Psoas muscle (tissue), 8 donors: ENCODE data around the gene HOXD9. TPM values are rescaled to one million over a fixed set of nuclear protein-coding genes. Genes with fewer than 3 reads are reported as not detected.

Source experiments
- ATAC-seq, 4 donors: fragments of 200-7000 bp; cut with Tn5 transposase; one replicate each; pipeline ENCODE4 v1.9.1; 2020; ENCODE audit warnings: moderate library complexity in 3 of 4, mild to moderate bottlenecking in 2 of 4
- DNase-seq, 2 donors: peaks; one replicate each; pipeline ENCODE4 v3.0.0-alpha.2; 2020
- H3K27ac ChIP-seq: fragments of 200-600 bp; one replicate; pipeline ENCODE4 v1.8.0; 2022
- H3K27me3 ChIP-seq, 3 donors: fragments of 200-600 bp in 1 of 3; one replicate each; pipeline versions ENCODE4 v1.6.1 to v1.8.0; 2013 to 2022; ENCODE audit warnings: low read length in 2 of 3, mild to moderate bottlenecking in 2 of 3, moderate library complexity in 1 of 3; ENCODE audit not compliant: insufficient read depth in 3 of 3
- H3K36me3 ChIP-seq, 2 donors: fragments of 200-600 bp in 1 of 2; one replicate each; pipeline versions ENCODE4 v1.6.1 to v1.8.0; 2013 to 2022; ENCODE audit warnings: low read depth in 1 of 2, mild to moderate bottlenecking in 1 of 2, moderate library complexity in 1 of 2; ENCODE audit not compliant: insufficient read depth in 1 of 2
- H3K4me1 ChIP-seq: fragments of 200-600 bp; one replicate; pipeline ENCODE4 v1.8.0; 2022
- H3K4me3 ChIP-seq: fragments of 200-600 bp; one replicate; pipeline ENCODE4 v1.8.0; 2022; ENCODE audit warnings: mild to moderate bottlenecking
- H3K9me3 ChIP-seq: fragments of 200-600 bp; one replicate; pipeline ENCODE4 v1.8.0; 2022
- WGBS, 3 donors: extraction: QIAGEN DNeasy Blood & Tissue Kit; methylation state at CpG; one replicate each; pipeline versions ENCODE4 v1.1.6 to v1.1.7; 2013; 5-methylcytosine and 5-hydroxymethylcytosine counted together
- intact Hi-C, 2 donors: fragments of 100-400 bp; cut with DNase I; formaldehyde crosslinking; loops; one replicate each; pipeline versions ENCODE4 v1.11.0 to v1.14.2; 2022
- polyA plus RNA-seq, 3 donors: library from polyadenylated mRNA; stranded (reverse); fragments of 200-250 nt; gene quantifications; one replicate each; pipeline ENCODE4 v1.2.3, GENCODE V29; 2013
- total RNA-seq, 4 donors: library from RNA; stranded (reverse); fragmentation: NEBNext Ultra II Directional in 2 of 4; extraction: Animal tissue kit (Norgen Biotek cat#: 25700) in 2 of 4; gene quantifications; one replicate each; pipeline versions ENCODE4 v1.2.1 to v1.2.4, GENCODE V29; 2021 to 2023
- TF ChIP-seq, protein P1 (sequence below): fragments of 200-600 bp; IDR thresholded peaks from one replicate; pipeline ENCODE4 v1.8.0; 2022; ENCODE audit warnings: antibody characterized with exemption
- donor health status: healthy with polysubstance abuse.
- donor health status: DM: no; HTN: no; CAD: no; lungs with moderate emphysema.
- donor health status: Bipolar disorder and iron deficiency.
- donor health status: healthy.
- donor health status: DM: yes; HTN: yes; CAD: no.
- donor health status: DM: no; HTN: no; CAD: no.
- donor health status: DM: no; HTN: no; CAD: no.
- donor health status: DM: yes; HTN: yes; CAD: no.

HOXD9 gene
- total and polyA plus RNA-seq, 7 donors = 0.43 to 4.4 (median 1.7) TPM

DNA sequence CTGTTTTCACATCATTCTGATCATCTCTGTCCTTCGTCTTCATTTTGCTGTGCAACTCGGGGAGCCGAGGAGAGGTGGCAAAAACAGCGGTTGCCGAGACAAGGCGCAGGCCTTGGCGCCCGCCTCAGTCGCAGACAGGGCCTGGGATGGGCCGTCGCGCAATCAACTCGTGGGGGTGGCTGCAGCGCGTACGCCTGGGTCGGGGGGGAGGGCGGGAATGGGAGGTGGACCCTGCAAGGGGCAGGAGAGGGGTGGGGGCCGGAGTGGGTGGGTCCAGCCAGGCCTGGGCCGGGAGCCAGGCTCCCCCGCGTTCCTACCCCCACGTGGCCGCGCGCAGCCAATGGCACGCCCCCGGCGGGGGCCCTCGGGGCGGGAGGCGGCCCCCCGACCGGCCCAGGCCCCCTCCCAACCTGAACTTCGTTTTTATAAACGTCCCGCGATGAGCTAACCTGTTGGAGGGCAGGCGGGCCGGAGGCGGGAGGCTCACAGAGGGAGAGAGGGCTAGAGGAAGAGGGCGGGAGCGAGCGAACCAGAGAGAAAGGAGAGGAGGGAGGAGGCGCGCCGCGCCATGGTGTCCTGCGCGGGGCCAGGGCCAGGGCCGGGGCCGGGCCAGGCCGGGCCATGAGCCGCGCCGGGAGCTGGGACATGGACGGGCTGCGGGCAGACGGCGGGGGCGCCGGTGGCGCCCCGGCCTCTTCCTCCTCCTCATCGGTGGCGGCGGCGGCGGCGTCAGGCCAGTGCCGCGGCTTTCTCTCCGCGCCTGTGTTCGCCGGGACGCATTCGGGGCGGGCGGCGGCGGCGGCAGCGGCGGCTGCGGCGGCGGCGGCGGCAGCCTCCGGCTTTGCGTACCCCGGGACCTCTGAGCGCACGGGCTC is 30.0 kb upstream of the HOXD9 start, which contains the start of gene HOXD13:
TSS of gene HOXD13 (plus strand) at position 452 of the 875 bp plus-strand sequence. CDS start at position 622, 170 bp downstream.
- ATAC-seq = peak in 1 of 4 donors; percentile 17
- TF ChIP-seq, protein P1, sequence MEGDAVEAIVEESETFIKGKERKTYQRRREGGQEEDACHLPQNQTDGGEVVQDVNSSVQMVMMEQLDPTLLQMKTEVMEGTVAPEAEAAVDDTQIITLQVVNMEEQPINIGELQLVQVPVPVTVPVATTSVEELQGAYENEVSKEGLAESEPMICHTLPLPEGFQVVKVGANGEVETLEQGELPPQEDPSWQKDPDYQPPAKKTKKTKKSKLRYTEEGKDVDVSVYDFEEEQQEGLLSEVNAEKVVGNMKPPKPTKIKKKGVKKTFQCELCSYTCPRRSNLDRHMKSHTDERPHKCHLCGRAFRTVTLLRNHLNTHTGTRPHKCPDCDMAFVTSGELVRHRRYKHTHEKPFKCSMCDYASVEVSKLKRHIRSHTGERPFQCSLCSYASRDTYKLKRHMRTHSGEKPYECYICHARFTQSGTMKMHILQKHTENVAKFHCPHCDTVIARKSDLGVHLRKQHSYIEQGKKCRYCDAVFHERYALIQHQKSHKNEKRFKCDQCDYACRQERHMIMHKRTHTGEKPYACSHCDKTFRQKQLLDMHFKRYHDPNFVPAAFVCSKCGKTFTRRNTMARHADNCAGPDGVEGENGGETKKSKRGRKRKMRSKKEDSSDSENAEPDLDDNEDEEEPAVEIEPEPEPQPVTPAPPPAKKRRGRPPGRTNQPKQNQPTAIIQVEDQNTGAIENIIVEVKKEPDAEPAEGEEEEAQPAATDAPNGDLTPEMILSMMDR = no peak

DNA sequence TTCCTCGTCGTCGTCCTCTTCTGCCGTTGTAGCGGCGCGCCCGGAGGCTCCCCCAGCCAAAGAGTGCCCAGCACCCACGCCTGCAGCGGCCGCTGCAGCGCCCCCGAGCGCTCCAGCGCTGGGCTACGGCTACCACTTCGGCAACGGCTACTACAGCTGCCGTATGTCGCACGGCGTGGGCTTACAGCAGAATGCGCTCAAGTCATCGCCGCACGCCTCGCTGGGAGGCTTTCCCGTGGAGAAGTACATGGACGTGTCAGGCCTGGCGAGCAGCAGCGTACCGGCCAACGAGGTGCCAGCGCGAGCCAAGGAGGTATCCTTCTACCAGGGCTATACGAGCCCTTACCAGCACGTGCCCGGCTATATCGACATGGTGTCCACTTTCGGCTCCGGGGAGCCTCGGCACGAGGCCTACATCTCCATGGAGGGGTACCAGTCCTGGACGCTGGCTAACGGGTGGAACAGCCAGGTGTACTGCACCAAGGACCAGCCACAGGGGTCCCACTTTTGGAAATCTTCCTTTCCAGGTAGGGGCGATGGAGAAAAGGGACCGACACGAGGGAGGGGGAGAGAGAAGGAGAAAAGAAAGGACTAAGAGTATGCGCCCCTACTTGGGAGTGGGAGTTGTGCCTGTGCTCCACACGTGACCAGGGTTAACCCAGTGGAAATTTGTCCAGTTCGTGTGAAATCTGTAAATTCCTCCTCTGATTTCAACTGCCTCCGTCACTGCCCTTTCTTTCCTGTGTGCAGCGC is 29.2 kb upstream of the HOXD9 start:
- DNase-seq (no peak), ATAC-seq (no peak)
- intact Hi-C loops = loop anchor here in 1 of 2 donors (10.0 kb wide), 1 partner anchor 839 kb away; no protein-coding TSS in a partner anchor
- Histone ChIP-seq H3K27ac (no peak overlapping the region), H3K4me3 (peak overlapping the region; percentile 51), H3K4me1 (peaks cover 23% of the 10 kb centered on the region), H3K27me3 (peaks cover 7 to 100% (median 63%) of the 10 kb centered on the region in 3 donors), H3K9me3 (no peaks in the 10 kb centered on the region), H3K36me3 (no peaks in the 10 kb centered on the region)
- 4 to 5% (median 4%) methylated on average over 45 to 53 of the region's 53 CpGs for WGBS, 3 donors
- TF ChIP-seq, protein P1 = no peak

More for the DNA sequence above, 30.0 kb upstream of the HOXD9 start, which contains the start of gene HOXD13:
- peak within 1 kb of the TSS; percentile 51 for H3K4me3 ChIP-seq
- H3K9me3 ChIP-seq = no peaks in the 10 kb centered on the region
- WGBS, 3 donors = 4 to 7% (median 4%) methylated on average over 43 to 93 of the region's 95 CpGs
- peaks cover 7 to 100% (median 58%) of the 10 kb centered on the region in 3 donors for H3K27me3 ChIP-seq
- intact Hi-C loops = loop anchor here in 1 of 2 donors (10.0 kb wide), 1 partner anchor 838 kb away; no protein-coding TSS in a partner anchor
- no peak for DNase-seq
- no peaks in the 10 kb centered on the region for H3K36me3 ChIP-seq
- no peak within 1 kb of the TSS for H3K27ac ChIP-seq
- peaks cover 17% of the 10 kb centered on the region for H3K4me1 ChIP-seq

DNA sequence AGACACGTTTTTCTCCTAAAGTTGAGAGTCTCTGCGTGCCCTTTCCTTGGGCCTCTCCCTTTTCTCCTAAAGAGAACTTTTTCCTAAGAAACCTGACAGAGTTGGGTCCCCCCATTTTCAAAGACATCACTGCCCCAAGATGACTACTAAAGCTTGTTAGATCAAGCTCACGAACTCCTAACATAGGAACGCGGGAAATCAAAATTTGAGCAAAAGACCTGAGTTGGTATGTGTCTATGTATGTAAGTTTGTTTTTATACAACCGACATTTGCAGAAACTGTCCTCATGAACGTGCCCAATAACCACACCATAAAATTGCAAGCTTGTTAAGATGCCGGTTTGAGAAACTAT is 28.6 kb upstream of the HOXD9 start:
- no peaks in the 10 kb centered on the region for H3K9me3 ChIP-seq
- no peaks in the 10 kb centered on the region for H3K36me3 ChIP-seq
- no peak overlapping the region for H3K4me3 ChIP-seq
- intact Hi-C loops = loop anchor here in 1 of 2 donors (10.0 kb wide), 1 partner anchor 839 kb away; no protein-coding TSS in a partner anchor
- H3K27me3 ChIP-seq = peaks cover 7 to 100% (median 65%) of the 10 kb centered on the region in 3 donors
- no peak overlapping the region for H3K27ac ChIP-seq
- no peak for DNase-seq
- no peak for ATAC-seq
- 11 to 15% (median 14%) methylated on average over 8 of the region's 8 CpGs for WGBS, 3 donors
- TF ChIP-seq, protein P1 = no peak
- H3K4me1 ChIP-seq = peaks cover 23% of the 10 kb centered on the region

DNA sequence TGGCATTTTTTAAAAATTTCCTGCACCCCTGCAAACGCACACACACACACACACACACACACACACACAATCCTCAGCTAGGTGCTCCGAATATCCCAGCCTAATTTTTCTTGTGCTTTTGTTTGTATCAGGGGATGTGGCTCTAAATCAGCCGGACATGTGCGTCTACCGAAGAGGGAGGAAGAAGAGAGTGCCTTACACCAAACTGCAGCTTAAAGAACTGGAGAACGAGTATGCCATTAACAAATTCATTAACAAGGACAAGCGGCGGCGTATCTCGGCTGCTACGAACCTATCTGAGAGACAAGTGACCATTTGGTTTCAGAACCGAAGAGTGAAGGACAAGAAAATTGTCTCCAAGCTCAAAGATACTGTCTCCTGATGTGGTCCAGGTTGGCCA is 28.2 kb upstream of the HOXD9 start:
- H3K4me3 ChIP-seq = no peak overlapping the region

More for the DNA sequence above, 28.2 kb upstream of the HOXD9 start:
- peaks cover 6 to 100% (median 66%) of the 10 kb centered on the region in 3 donors for H3K27me3 ChIP-seq
- peaks cover 23% of the 10 kb centered on the region for H3K4me1 ChIP-seq
- WGBS, 3 donors = 9 to 16% (median 10%) methylated on average over 12 of the region's 12 CpGs
- no peaks in the 10 kb centered on the region for H3K36me3 ChIP-seq
- DNase-seq = no peak
- no peaks in the 10 kb centered on the region for H3K9me3 ChIP-seq
- TF ChIP-seq, protein P1 = no peak
- ATAC-seq = no peak
- intact Hi-C loops = loop anchor here in 1 of 2 donors (10.0 kb wide), 1 partner anchor 840 kb away; no protein-coding TSS in a partner anchor
- no peak overlapping the region for H3K27ac ChIP-seq
